Hematopoietic multipotent progenitor cell treated with erythropoietin and hydrocortisone succinate and interleukin-3 and kit ligand, for 6 days (in vitro differentiated cells): Measurements from ENCODE around the gene STAMBPL1.
"Not testable (repeated sequence)": the region's sequence is repeated elsewhere in the genome, so short reads cannot be mapped to it uniquely, and the experiment has no call there.

Experiments used
- DNase-seq: peaks from one replicate; pipeline ENCODE4 v3.0.0-alpha.2; 2015

The STAMBPL1 gene

GRCh38 chr10:88926566-88927415 is 46.7 kb downstream of the STAMBPL1 start:
- peak; percentile 27 for DNase-seq

GRCh38 chr10:88927416-88927690 is 47.3 kb downstream of the STAMBPL1 start:
- DNase-seq: no peak

GRCh38 chr10:88928254-88928653 is 48.2 kb downstream of the STAMBPL1 start:
- DNase-seq: no peak

- no peak for DNase-seq
Observed at GRCh38 chr10:88931548-88931947, 51.5 kb downstream of the STAMBPL1 start.

GRCh38 chr10:88932029-88932428 is 52.0 kb downstream of the STAMBPL1 start:
- DNase-seq: not testable (repeated sequence)

- DNase-seq: peak; percentile 89
Observed at GRCh38 chr10:88932539-88933256, 52.7 kb downstream of the STAMBPL1 start.

GRCh38 chr10:88933564-88933963 is 53.5 kb downstream of the STAMBPL1 start:
- DNase-seq: no peak

- DNase-seq: peak; percentile 92
Observed at GRCh38 chr10:88934900-88935672, 55.0 kb downstream of the STAMBPL1 start.

- no peak for DNase-seq
Observed at GRCh38 chr10:88936656-88937055, 56.6 kb downstream of the STAMBPL1 start.

- no peak for DNase-seq
Observed at GRCh38 chr10:88938039-88938438, 58.0 kb downstream of the STAMBPL1 start.

- DNase-seq: no peak
Observed at GRCh38 chr10:88938938-88939337, 58.9 kb downstream of the STAMBPL1 start.

- no peak for DNase-seq
Observed at GRCh38 chr10:88941026-88941425, 61.0 kb downstream of the STAMBPL1 start.

GRCh38 chr10:88943778-88944177 is 63.7 kb downstream of the STAMBPL1 start:
- no peak for DNase-seq

- DNase-seq: no peak
Observed at GRCh38 chr10:88944813-88945212, 64.8 kb downstream of the STAMBPL1 start.

GRCh38 chr10:88946200-88946599 is 66.2 kb downstream of the STAMBPL1 start:
- no peak for DNase-seq

- DNase-seq: no peak
Observed at GRCh38 chr10:88946965-88947590, 67.0 kb downstream of the STAMBPL1 start.

GRCh38 chr10:88949051-88949450 is 69.0 kb downstream of the STAMBPL1 start:
- no peak for DNase-seq

- no peak for DNase-seq
Observed at GRCh38 chr10:88949912-88950837, 70.1 kb downstream of the STAMBPL1 start.

- no peak for DNase-seq
Observed at GRCh38 chr10:88952647-88953111, 72.6 kb downstream of the STAMBPL1 start, which contains the start of gene ACTA2. Gene ACTA2, minus strand, starts transcription at chr10:88952773. Its CDS starts 3,843 bp downstream, at chr10:88948930.

GRCh38 chr10:88953662-88954061 is 73.6 kb downstream of the STAMBPL1 start:
- no peak for DNase-seq

GRCh38 chr10:88954458-88955083 is 74.5 kb downstream of the STAMBPL1 start:
- no peak for DNase-seq
